GM21526 (cell line): Measurements from ENCODE around the gene VN1R2.
"Not testable (repeated sequence)": the region's sequence is repeated elsewhere in the genome, so short reads cannot be mapped to it uniquely, and the experiment has no call there.

Source experiments
- ATAC-seq: cut with Tn5 transposase; IDR thresholded peaks from one replicate; pipeline ENCODE4 v1.9.1; 2021; ENCODE audit warnings: moderate library complexity; ENCODE audit not compliant: unreplicated experiment, low FRiP score

Gene VN1R2, protein sequence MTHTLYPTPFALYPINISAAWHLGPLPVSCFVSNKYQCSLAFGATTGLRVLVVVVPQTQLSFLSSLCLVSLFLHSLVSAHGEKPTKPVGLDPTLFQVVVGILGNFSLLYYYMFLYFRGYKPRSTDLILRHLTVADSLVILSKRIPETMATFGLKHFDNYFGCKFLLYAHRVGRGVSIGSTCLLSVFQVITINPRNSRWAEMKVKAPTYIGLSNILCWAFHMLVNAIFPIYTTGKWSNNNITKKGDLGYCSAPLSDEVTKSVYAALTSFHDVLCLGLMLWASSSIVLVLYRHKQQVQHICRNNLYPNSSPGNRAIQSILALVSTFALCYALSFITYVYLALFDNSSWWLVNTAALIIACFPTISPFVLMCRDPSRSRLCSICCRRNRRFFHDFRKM

GRCh38 chr19:53257715-53258342, at the start of gene VN1R2:
Gene VN1R2, plus strand, starts transcription at chr19:53258292. Its CDS starts 84 bp downstream, at chr19:53258376.
- ATAC-seq = not testable (repeated sequence)

GRCh38 chr19:53211554-53211953, 46.5 kb upstream of the VN1R2 start:
- not testable (repeated sequence) for ATAC-seq

GRCh38 chr19:53212703-53213320, 45.3 kb upstream of the VN1R2 start:
- ATAC-seq = no peak

DNA sequence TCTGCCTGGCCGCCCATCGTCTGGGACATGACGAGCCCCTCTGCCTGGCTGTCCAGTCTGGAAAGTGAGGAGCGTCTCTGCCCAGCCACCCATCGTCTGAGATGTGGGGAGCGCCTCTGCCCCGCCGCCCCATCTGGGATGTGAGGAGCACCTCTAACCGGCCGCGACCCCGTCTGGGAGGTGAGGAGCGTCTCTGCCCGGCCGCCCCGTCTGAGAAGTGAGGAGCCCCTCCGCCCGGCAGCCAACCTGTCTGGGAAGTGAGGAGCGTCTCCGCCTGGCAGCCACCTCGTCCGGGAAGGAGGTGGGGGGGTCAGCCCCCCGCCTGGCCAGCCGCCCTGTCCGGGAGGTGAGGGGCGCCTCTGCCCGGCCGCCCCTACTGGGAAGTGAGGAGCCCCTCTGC, 35.4 kb upstream of the VN1R2 start:
- ATAC-seq = not testable (repeated sequence)

- no peak for ATAC-seq
Observed at GRCh38 chr19:53224606-53225005, 33.5 kb upstream of the VN1R2 start.

DNA sequence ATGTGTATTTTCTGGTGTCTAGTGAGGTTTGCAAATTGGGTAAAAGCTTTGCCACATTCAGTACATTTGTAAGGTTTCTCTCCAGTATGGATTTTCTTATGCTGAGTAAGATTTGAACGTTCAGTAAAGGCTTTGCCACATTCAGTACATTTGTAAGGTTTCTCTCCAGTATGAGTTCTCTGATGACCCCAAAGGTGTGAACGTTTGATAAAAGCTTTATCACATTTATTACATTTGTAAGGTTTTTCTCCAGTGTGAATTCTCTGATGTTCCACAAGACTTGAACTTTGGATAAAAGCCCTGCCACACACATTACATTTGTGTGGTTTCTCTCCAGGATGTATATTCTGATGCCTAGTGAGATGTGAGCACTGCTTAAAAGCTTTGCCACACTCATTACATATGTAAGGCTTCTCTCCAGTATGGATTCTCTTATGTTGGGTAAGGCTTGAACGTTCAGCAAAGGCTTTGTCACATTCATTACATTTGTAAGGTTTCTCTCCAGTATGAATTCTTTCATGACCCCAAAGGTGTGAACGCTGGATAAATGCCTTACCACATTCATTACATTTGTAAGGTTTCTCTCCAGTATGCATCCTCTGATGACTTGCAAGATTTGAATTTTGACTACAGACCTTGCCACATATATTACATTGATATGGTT, 20.8 kb upstream of the VN1R2 start:
- ATAC-seq = no peak

DNA sequence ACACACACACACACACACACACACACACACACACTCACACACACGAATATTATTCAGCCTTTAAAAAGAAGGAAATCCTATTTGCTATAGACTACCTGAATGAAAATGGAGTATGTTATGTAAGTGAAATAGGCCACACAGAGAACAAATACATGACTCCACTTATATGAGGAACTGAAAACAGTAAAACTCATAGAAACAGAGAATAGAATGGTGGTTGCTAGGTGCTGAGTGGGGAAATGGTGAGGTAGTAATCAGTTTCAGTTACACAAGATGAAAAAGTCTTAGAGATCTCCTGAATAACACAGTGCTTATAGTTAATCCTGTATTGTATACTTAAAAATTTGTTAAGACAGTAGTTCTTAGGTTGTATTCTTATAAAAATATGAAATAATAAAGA, 11.6 kb upstream of the VN1R2 start:
- ATAC-seq = no peak

- ATAC-seq = no peak
Observed at GRCh38 chr19:53254411-53255341, 3.4 kb upstream of the VN1R2 start, which contains the start of gene ZNF677. Gene ZNF677, minus strand, starts transcription at chr19:53254873. Its CDS starts 3,323 bp downstream, at chr19:53251550.

DNA sequence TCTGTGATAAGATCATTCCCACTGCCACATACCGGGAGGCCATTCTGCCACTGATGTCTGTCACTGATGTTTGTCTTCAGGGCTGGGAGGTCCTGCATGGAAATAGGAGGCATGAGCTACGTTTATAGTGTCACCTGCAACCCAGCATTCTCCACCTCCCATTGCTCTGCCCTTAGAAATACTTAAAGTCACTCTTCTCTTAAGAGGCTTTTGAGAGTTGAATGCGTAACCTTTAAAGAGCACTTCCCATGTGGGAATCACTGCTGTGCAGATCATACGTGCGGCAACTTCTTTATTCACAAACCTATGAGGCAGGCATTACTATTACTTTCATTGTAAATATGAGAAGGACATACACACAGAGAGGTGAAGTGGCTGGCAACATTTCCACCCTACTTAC, 9.5 kb downstream of the VN1R2 start, which contains the start of gene VN1R4:
TSS of gene VN1R4 (minus strand) at position 101 of the 400 bp plus-strand sequence. CDS start at position 43, 58 bp downstream.
- ATAC-seq = not testable (repeated sequence)

DNA sequence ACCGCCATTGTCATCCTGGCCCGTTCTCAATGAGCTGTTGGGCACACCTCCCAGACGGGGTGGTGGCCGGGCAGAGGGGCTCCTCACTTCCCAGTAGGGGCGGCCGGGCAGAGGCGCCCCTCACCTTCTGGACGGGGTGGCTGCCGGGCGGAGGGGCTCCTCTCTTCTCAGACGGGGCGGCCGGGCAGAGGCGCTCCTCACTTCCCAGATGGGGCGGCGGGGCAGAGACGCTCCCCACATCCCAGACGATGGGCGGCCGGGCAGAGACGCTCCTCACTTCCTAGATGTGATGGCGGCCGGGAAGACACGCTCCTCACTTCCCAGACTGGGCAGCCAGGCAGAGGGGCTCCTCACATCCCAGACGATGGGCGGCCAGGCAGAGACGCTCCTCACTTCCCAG, 11.8 kb downstream of the VN1R2 start:
- ATAC-seq = not testable (repeated sequence)

DNA sequence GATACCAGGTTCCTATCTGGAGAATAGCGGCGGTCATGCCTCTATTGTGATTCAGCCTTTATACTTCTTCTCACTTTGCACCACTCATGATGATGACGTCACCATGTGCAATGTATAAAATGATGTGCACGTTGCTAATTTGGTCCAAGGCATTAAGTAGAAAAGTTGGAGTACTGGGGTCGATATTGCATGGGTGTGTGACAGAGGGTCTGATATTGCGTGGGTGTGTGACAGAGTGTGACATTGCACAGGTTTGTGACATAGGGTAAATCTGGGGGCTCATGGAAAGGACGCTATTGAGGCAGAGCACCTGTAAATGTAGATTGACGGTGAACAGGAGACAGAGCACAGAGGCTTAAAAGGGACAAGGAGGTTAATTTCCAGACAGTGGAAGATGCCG, 14.0 kb downstream of the VN1R2 start:
- no peak for ATAC-seq

- ATAC-seq = no peak
Observed at GRCh38 chr19:53275480-53275879, 17.4 kb downstream of the VN1R2 start.

DNA sequence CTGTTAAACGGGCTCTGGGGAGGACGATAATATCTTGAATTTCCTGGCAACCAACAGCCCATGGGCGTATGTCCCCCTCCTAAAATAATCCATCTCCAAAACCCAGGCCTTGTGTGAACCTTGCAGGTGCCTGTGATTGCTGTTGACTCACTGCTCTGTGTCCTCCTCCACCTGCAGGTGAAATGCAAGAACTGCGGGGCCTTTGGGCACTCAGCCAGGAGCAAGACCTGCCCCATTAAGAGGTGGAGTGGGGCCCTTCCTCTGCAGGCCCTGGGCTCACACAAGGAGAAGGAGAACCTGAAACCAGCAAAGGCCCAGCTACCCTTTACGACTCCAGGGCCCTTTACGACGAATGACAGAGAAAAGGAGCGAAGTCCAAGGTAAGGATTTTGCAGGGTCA, 23.9 kb downstream of the VN1R2 start:
- ATAC-seq = not testable (repeated sequence)

- no peak for ATAC-seq
Observed at GRCh38 chr19:53285087-53285486, 27.0 kb downstream of the VN1R2 start.

DNA sequence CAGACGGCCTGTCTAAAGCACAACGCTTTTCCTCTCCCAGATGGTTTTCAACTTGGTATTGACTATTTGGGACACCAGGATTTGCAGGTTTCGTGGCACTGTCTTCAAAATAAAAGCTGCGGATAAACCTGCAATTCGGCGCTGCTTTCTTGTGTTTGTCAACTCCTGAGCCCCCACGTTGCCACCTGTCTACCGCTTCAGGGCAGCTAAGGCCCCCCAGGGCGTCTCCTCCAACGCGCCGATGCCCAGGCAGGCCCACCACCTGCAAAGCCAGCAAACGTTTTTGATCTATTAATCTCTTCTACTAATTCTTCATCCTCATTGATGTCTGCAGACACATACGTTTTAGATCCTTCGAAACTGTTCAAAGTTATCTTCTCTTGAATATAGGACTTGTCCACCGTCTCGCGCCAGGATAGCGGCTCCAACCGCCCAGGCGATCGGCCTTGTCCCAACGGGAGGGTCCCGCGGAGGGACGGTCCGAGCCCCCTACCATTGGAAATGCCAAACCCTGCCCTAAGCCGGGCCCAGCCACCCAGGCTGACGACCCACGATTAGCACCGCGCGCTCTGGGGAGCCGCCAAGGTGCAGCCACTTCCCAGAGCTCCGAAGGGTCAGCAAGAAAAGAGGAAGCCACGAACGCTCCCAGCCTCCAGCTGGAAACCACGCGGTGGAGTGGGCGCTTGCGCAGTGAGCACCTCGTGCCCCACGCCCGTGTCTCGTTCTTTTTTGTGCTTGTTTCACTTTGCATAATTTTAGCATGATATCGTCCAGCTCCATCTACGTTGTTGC, 32.9 kb downstream of the VN1R2 start:
- no peak for ATAC-seq

- ATAC-seq = no peak
Observed at GRCh38 chr19:53294786-53295441, 36.8 kb downstream of the VN1R2 start.

DNA sequence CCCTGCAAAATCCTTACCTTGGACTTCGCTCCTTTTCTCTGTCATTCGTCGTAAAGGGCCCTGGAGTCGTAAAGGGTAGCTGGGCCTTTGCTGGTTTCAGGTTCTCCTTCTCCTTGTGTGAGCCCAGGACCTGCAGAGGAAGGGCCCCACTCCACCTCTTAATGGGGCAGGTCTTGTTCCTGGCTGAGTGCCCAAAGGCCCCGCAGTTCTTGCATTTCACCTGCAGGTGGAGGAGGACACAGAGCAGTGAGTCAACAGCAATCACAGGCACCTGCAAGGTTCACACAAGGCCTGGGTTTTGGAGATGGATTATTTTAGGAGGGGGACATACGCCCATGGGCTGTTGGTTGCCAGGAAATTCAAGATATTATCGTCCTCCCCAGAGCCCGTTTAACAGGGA, 43.2 kb downstream of the VN1R2 start:
- ATAC-seq = not testable (repeated sequence)

DNA sequence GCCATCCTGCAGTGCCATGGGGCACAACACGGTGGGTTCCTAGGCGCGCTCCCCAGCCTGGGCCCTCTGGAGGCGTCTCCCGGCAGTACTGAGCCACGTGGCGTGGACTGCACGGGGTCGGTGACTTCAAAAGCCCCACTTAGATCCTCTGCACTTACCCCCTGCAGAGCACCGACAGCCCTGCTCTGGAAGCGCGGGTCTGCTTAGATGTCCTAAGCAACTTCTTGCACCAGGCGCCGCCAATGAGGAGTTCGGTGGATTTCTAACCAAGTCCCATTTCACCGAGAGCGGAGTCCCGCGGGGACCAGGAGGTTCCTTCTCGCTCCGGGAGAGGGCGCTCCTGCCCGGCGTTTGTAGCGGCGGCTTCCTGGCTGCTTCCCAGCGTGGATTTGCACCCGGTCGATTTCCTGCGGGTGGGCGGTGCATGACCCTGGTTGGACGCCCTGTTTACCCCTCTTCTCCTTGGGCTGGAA, 50.3 kb downstream of the VN1R2 start:
- no peak for ATAC-seq
